ENCODE data around the gene IQGAP2.

DNA sequence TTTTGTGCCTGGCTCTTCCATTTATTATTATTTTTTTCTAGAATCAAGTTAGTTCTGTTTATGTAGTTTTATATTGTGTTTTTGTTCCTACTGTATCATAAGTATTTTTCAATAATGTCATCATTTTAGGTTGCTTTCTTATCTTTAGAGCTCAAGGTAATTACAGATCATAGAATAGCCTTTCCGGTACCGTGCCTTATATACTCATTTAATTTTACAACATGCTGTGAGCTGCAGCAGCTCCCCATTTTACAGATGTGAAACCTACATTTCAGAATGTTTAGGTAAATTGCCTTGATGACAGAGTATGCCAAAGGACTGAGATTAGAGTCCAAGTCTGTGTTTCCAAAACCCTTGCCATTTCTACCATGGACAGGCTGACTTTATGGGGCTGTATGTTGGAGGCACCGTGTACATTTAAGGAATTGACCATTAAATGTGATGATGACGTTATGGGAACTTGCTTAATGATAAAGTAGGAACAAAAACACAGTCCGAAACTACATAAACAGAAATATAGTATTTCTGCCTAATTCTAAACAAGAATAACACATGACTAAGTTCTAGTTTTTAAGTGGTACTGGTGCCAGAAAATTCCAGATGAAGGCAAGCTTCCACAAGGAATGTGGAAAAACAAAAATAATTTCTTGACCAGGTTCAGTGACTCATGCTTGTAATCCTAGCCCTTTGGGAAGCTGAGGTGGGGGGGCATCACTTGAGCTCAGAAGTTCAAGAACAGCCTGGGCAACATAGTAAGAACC lies 97.7 kb downstream of the IQGAP2 start:
- TF ChIP-seq GATA3 (IDR thresholded peaks at IDR 0.05; ENCODE audit: low read depth, low read length) (no peak), GATA2 (IDR thresholded peaks at IDR 0.05; ENCODE audit: low read depth, low read length) (no peak)

Measured in SH-SY5Y (cell line).